GM21526 (cell line): ENCODE results near the gene TENM4.
"Not testable (repeated sequence)": the region's sequence is repeated elsewhere in the genome, so short reads cannot be mapped to it uniquely, and the experiment has no call there.

Experiments used
- ATAC-seq: cut with Tn5 transposase; IDR thresholded peaks from one replicate; pipeline ENCODE4 v1.9.1; 2021; ENCODE audit warnings: moderate library complexity; ENCODE audit not compliant: unreplicated experiment, low FRiP score

Gene TENM4

GRCh38 chr11:79227308-79227707 is 213.5 kb downstream of the TENM4 start:
- no peak for ATAC-seq

DNA sequence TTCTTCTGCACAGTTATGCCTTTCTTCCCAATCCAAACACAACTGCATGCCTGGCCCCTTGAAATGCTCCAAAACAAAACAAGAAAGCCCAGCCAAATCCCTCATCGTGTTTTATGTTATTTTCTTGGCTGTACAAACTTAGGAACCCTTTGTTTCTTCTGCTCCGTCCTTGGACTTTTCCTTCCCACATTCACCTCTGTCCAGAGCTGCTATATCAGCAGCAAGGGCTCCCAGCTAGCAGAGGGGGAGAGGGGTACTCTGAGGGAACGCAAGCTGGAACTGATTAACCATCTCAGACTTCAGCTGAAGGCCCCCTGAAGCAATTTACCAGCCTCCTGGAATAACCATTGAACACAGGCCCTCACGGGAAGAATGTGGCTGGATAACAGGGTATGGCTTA is 214.7 kb downstream of the TENM4 start:
- no peak for ATAC-seq

- not testable (repeated sequence) for ATAC-seq
Observed at GRCh38 chr11:79222163-79222562, 218.7 kb downstream of the TENM4 start.

DNA sequence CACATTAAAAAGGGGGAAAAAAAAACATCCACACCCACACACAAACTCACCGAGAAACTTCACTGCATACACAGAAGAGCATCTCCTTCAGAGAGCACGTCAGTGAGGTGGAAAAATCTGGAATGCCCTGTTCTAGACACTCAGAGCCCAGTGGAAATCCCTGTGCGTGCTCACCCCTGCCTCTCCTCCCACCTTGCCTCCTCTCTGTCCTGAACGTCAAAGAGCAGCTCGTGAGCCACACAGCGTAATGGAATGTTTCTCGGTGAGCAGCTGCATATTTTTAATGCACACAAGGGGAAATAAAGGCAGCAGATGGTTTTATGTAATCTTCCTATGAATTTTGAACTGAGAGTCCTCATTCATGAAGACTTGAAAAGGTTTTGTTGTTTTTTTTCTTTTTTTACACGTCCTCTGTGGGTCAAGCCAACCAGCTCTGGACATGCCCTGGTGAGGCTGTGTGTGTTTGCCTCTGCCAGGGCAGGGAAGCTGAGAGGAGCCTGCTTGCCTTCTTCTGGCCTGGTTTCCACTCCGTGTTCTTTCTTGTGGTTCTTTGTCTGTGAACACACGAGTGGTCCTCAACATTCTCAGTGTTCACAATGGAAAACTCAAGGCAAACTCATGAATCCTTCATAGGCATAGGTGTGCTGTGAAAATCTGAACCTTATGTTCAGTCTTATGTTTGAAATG is 219.2 kb downstream of the TENM4 start:
- no peak for ATAC-seq

GRCh38 chr11:79220171-79220570 is 220.7 kb downstream of the TENM4 start:
- no peak for ATAC-seq

DNA sequence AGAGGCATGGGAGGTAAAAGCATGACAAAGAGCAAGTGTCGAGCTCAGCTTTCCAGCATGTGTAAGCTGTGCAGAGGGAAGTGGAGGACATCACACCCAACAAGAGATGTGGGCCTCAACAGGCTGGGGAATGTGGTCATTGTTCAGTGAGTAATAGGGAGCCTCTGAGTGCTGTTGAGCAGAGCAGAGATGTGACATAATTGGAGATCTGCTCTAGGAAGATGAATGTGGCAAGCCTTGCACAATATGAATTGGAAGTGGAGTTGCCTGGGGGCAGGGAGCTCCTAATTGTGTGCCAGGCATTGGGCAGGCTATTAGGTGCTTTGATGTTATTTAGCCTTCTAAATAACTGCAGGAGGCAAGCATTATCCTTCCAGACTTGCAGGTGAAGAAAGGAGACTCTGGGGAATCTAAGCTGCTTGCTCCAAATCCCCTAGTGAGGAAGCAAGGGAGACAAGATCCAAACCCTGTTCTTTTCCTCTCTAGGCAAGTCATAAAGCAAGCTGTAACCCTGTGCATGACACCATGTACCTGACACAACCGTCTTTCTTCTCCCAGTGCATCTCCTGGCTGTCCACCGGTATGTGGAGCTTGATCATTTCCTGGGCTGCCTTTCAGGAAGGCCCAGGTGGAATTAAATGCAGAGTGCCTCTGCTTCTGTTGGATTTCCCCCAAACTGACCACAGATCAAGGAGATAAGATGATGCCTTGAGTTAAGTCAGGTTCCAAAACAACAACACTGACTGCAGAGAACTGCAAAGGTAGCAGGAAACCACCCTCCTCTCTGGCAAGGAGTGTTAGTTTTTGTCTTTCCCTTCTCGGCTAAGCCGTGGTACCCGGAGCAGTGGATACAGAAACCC is 221.4 kb downstream of the TENM4 start:
- ATAC-seq: no peak

GRCh38 chr11:79212741-79213190 is 228.1 kb downstream of the TENM4 start:
- ATAC-seq: no peak

- ATAC-seq: no peak
Observed at GRCh38 chr11:79209540-79210266, 231.1 kb downstream of the TENM4 start.

DNA sequence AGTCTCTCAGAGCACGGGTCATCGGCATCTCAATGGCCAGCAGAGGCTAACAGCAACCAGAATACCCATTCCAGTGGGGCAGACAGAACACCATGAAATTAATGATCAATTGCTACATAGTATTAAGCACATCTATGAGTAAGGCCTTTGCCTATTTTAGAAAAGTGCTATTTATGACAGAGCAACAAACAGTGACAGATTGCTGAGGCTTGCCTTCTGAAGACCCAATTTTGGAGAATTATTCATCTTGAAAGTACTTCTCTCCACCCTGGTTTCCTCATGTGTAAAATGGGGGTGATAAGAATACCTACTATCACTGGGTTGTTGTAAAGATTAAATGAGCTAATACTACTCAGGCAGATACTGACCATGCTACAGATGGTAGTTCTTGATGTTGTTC is 232.7 kb downstream of the TENM4 start:
- ATAC-seq: peak; percentile 74

DNA sequence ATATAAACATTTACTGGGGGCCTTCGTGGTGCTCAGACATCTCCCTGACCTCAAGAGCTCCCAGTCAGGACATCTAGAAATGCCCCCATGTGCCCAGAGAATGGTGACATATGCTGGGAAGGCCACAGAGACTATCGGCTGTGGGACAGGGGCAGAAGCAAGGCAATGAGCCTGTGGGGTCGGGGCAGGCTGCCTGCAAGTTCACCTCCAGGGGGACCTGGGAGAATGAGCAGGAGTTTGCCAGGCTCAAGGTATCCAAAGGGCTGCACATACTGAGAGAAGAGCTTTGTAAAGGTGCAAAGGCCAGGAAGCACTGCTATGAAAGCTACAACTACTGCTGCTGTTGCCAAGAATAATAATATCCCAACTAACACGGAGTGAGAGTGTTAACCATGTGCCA is 233.9 kb downstream of the TENM4 start:
- ATAC-seq: no peak

DNA sequence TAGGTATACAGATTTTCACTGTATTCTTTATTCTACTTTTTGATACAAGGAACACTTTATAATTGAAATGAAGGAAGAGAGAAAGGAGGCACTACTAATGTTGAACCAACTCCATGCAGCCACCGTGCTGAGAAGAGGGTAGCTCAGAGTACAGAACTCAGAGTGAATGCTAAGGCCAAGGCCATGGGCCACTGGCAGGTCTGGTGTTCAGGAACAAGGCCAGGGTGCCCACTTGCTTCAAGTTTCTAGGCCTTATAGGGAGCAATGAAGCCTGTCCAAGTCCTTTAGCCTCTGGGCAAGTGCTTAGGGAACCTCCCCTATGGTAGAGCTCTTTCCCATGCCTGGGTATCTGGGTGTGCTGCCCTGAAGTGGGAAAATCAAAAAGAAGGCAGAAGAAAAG is 235.0 kb downstream of the TENM4 start:
- no peak for ATAC-seq

DNA sequence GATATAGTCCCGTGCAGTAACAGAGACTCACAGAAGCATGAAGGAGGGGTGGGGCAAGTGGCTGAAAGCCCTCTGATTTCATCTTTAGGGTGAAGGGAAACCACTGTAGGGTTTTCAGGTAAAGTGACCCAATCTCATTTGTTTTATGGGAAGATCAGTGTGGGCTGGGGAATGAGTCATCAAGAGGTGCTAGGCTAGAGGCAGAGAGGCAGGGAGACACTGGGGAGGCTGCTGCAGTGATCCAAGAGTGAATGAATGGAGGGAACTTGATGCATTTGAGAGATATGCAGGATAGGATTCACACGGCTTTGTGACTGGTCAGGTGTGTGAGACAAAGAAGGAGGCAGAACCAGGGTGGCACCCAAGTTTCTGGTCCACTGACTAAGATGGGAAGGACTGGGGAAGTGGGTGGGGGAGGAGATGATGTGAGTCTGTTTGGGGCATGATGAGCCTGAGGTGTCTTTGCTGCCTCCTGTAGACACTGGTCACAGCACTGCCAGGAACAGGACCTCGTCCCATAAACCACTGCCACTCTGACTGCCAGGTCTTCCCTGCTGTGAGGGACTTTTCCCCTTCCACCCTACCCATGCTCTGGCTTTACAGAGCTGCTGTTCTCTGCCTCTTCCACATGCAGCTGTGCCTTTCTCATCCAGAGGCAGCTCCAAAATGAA is 239.0 kb downstream of the TENM4 start:
- no peak for ATAC-seq

DNA sequence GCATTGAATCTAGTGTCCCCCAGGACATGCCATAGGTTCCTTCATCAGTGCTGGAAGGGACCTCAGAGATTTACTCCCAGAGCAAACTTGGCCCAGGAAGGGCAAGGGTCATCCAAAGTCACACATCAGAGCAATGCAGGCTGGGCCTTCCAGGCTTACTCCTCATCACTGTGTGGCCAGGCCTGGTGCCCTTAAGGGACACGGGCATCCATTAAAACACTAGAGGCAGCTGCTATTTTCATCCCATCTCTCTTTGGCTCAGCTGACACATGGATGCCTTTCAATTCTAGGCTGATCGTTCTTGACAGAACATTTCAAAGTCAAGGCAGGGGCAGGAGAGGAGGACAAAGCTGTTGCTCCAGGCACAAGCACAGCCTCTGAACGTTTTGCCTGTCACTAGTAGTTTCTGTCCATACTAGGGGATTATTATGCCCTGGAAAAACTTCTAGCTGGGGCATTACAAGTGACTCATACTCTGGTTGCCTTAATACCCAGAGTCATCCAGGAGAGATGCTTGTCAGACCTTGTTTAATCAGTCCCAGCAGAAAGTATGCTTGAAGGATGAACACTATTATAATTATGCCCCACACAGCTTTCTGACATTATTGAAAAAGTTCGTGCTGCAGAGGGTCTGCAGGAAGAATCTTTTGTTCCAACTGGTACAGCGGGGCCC is 240.3 kb downstream of the TENM4 start:
- ATAC-seq: no peak

DNA sequence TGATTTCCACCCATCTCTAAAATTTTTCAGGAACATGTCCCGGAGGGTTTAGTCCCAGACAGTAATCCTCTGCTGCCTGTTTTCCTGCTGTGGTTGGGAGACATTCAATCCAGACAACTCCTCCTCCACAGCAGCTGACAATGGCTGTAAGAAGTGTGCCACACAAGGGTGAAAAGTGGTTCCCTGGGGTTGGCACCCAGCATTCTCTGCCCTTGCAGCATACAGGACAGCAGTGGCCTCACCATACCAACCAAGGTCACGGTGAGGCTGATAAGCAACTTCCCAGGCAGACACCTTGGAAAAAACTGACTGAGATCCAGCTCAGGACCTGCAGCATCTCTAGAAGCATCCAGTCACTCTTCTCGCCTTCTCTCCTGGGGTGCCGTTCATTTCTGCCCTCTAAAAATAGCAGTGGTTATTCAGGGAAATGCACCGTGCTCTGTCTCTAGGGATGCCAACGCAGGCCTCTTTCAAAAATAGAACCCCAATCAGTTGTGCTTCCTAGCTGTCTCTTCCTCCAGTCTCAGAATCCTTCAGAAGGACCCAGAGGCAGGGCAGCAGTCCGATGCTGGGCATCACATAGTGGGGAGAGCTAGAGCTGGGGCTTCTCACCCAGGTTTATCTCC is 241.0 kb downstream of the TENM4 start:
- no peak for ATAC-seq

DNA sequence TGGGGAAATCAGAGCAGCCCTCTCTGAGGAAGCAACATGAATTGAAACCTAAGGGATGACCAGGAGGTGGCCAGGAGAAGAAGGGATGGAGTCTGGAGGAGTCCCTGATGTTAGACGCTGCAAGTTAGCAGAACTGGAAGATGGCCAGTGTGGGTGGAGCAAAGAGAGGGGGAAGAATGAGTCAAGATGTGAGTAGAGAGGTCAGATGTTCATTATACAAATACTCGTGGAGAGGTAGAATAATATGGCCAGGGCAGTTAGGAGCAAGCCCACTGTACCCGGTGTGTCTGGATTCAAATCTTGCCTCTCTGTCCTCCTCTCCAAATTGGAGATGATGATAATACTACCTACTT is 242.0 kb downstream of the TENM4 start:
- no peak for ATAC-seq

GRCh38 chr11:79198203-79198897 is 242.5 kb downstream of the TENM4 start:
- ATAC-seq: no peak

GRCh38 chr11:79196950-79197349 is 243.9 kb downstream of the TENM4 start:
- ATAC-seq: no peak

DNA sequence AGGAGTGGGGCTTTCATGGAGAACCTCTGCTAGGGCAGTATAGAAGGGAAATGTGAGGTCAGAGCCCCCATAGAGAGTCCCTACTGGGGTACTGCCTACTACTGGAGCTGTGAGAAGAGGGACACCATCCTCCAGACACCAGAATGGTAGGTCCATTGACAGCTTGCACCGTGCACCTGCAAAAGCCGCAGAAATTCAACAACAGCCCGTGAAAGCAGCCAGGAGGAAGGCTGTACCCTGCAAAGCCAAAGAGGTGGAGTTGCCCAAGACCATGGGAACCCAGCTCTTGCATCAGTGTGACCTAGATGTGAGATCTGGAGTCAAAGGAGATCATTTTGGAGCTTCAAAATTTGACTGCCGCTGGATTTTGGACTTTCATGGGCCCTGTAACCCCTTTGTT is 245.6 kb downstream of the TENM4 start:
- ATAC-seq: no peak

DNA sequence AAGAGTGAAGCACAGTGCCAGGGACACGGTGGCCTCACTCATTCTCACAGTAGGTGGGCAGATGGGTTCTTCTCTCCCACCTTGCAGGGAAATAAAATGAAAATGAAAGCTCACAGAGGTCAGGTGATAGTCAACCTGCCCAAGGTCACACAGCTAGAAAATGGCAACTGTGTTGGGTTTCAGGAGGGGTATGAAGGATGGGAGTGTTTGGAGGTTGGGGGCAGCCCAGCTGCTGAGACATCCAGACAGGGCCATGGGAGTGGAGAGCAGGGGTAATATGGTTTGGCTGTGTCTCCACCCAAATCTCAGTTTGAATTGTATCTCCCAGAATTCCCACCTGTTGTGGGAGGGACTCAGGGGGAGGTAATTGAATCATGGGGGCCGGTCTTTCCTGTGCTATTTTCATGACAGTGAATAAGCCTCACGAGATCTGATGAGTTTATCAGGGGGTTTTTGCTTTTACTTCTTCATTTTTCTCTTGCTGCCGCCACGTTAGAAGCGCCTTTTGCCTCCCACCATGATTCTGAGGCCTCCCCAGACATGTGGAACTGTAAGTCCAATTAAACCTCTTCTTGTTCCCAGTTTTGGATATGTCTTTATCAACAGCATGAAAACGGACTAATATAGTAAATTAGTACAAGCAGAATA is 247.0 kb downstream of the TENM4 start:
- ATAC-seq: no peak
